GM23338 (cell line): ENCODE measurements around the gene DNAJA3. TPM values are rescaled to one million over a fixed set of nuclear protein-coding genes. Genes with fewer than 3 reads are reported as not detected.

Experiments used
- ATAC-seq: fragments of 200-7000 bp; cut with Tn5 transposase; 3 replicates; pipeline ENCODE4 v1.9.1; 2020
- DNase-seq: peaks from one replicate; pipeline ENCODE4 v3.0.0-alpha.2; 2015; ENCODE audit warnings: low spot score
- H2AFZ ChIP-seq: fragments of 200-600 bp; sonication (generic); 2 replicates; pipeline ENCODE4 v1.8.0; 2016; ENCODE audit warnings: antibody characterized with exemption, mild to moderate bottlenecking, moderate library complexity
- H3F3A ChIP-seq: fragments of 200-600 bp; sonication (generic); replicated peaks from 2 replicates; pipeline ENCODE4 v1.8.0; 2017; ENCODE audit warnings: antibody characterized with exemption, mixed run types, low read depth
- H3K27ac ChIP-seq: fragments of 200-600 bp; sonication (generic); 2 replicates; pipeline ENCODE4 v1.6.1; 2016; ENCODE audit warnings: low read depth
- H3K27me3 ChIP-seq: fragments of 200-600 bp; sonication (generic); 2 replicates; pipeline ENCODE4 v1.8.0; 2016; ENCODE audit warnings: mild to moderate bottlenecking, mixed run types, moderate library complexity; ENCODE audit not compliant: insufficient read depth
- H3K36me3 ChIP-seq: fragments of 200-600 bp; sonication (generic); 2 replicates; pipeline ENCODE4 v1.8.0; 2016; ENCODE audit warnings: mild to moderate bottlenecking; ENCODE audit not compliant: insufficient read depth
- H3K4me1 ChIP-seq: fragments of 200-600 bp; sonication (generic); 2 replicates; pipeline ENCODE4 v1.8.0; 2016; ENCODE audit warnings: mild to moderate bottlenecking, moderate library complexity; ENCODE audit not compliant: insufficient read depth
- H3K4me2 ChIP-seq: fragments of 200-600 bp; sonication (generic); 2 replicates; pipeline ENCODE4 v1.7.1; 2017; ENCODE audit warnings: mixed run types
- H3K4me3 ChIP-seq: fragments of 200-600 bp; sonication (generic); 2 replicates; pipeline ENCODE4 v1.6.1; 2016; ENCODE audit warnings: mixed run types
- H3K79me2 ChIP-seq: fragments of 200-600 bp; sonication (generic); replicated peaks from 2 replicates; pipeline ENCODE4 v1.8.0; 2017; ENCODE audit warnings: mild to moderate bottlenecking; ENCODE audit not compliant: insufficient read depth
- H3K9me2 ChIP-seq: fragments of 200-600 bp; sonication (generic); 2 replicates; pipeline ENCODE4 v1.8.0; 2017; ENCODE audit not compliant: insufficient read depth
- H4K20me1 ChIP-seq: fragments of 200-600 bp; sonication (generic); replicated peaks from 2 replicates; pipeline ENCODE4 v1.8.0; 2017; ENCODE audit warnings: mild to moderate bottlenecking; ENCODE audit not compliant: insufficient read depth
- H3K27ac Mint-ChIP-seq: 2 replicates; pipeline ENCODE4 v1.8.0; 2020; ENCODE audit warnings: inconsistent platforms, mild to moderate bottlenecking, moderate library complexity, mixed read lengths
- H3K27me3 Mint-ChIP-seq: 3 replicates; pipeline ENCODE4 v1.8.0; 2022; ENCODE audit warnings: low read depth, mild to moderate bottlenecking, moderate library complexity, mixed read lengths, inconsistent platforms; ENCODE audit not compliant: insufficient read depth, poor library complexity
- H3K36me3 Mint-ChIP-seq: 3 replicates; pipeline ENCODE4 v1.8.0; 2021; ENCODE audit warnings: low read depth, mild to moderate bottlenecking, inconsistent platforms, moderate library complexity, mixed read lengths
- H3K4me1 Mint-ChIP-seq: 3 replicates; pipeline ENCODE4 v1.8.0; 2020; ENCODE audit warnings: mild to moderate bottlenecking, inconsistent platforms, mixed read lengths
- H3K4me3 Mint-ChIP-seq: 3 replicates; pipeline ENCODE4 v1.8.0; 2021; ENCODE audit warnings: moderate library complexity, mild to moderate bottlenecking, inconsistent platforms, mixed read lengths
- H3K9me3 Mint-ChIP-seq: 3 replicates; pipeline ENCODE4 v1.8.0; 2020; ENCODE audit warnings: moderate library complexity, mild to moderate bottlenecking, inconsistent platforms, mixed read lengths
- ETS1 ChIP-seq: IDR thresholded peaks from 2 replicates; pipeline ENCODE4 v1.6.1; 2016; ENCODE audit warnings: antibody characterized with exemption
- JUNB ChIP-seq: IDR thresholded peaks from one replicate; pipeline ENCODE4 v1.6.1; 2016; ENCODE audit warnings: antibody characterized with exemption; ENCODE audit not compliant: unreplicated experiment
- POLR2AphosphoS5 ChIP-seq: IDR thresholded peaks from 2 replicates; pipeline ENCODE4 v1.6.1; 2016; ENCODE audit warnings: antibody characterized with exemption, low read depth
- STAT1 ChIP-seq: IDR thresholded peaks from one replicate; pipeline ENCODE4 v1.6.1; 2016; ENCODE audit warnings: antibody characterized with exemption; ENCODE audit not compliant: unreplicated experiment
- ZNF114 ChIP-seq: fragments of 250-450 bp; sonication (Bioruptor Pico); IDR thresholded peaks from 2 replicates; pipeline ENCODE4 v1.5.0; 2020; ENCODE audit warnings: mild to moderate bottlenecking, moderate library complexity
- ZNF331 ChIP-seq: fragments of 250-450 bp; sonication (Bioruptor Pico); IDR thresholded peaks from 2 replicates; pipeline ENCODE4 v1.5.0; 2020; ENCODE audit warnings: low read depth, mild to moderate bottlenecking, moderate library complexity
- ZNF462 ChIP-seq: fragments of 250-450 bp; sonication (Bioruptor Pico); IDR thresholded peaks from 2 replicates; pipeline ENCODE4 v1.5.0; 2020; ENCODE audit warnings: mild to moderate bottlenecking, moderate library complexity
- polyA plus RNA-seq: library from polyadenylated mRNA; unstranded; fragments of >200 nt; fragmentation: Nextera tagmentation; extraction: Ambion mirVana; gene quantifications from 2 replicates; pipeline ENCODE4 v1.2.1, GENCODE V29; 2016
- total RNA-seq: library from RNA; depleted of rRNA; stranded (reverse); fragments of >200 nt; shearing (Covaris generic); gene quantifications from 2 replicates; pipeline ENCODE4 v1.2.3, GENCODE V29; 2014
- TF ChIP-seq, protein P1 (sequence below), 2 experiments: fragments of 200-600 bp in 1 of 2; sonication (generic) in 1 of 2; conservative IDR thresholded peaks; 2 replicates each; pipeline versions ENCODE4 v1.5.1 to v1.6.1; 2016 to 2017; ENCODE audit warnings: antibody characterized with exemption in 2 of 2, low read depth in 2 of 2, mild to moderate bottlenecking in 2 of 2, moderate library complexity in 1 of 2

DNAJA3 gene
- total and polyA plus RNA-seq, 2 experiments from 2014 or later = 56.3 to 75.5 TPM

GRCh38 chr16:4495766-4496165, 70.1 kb downstream of the DNAJA3 start:
- no peak overlapping the region for H2AFZ ChIP-seq
- H3K4me2 ChIP-seq = no peak overlapping the region
- TF ChIP-seq ZNF331 (CRISPR knock-in tag) (no peak), STAT1 (no peak), ETS1 (no peak), POLR2AphosphoS5 (no peak)
- TF ChIP-seq, protein P1, sequence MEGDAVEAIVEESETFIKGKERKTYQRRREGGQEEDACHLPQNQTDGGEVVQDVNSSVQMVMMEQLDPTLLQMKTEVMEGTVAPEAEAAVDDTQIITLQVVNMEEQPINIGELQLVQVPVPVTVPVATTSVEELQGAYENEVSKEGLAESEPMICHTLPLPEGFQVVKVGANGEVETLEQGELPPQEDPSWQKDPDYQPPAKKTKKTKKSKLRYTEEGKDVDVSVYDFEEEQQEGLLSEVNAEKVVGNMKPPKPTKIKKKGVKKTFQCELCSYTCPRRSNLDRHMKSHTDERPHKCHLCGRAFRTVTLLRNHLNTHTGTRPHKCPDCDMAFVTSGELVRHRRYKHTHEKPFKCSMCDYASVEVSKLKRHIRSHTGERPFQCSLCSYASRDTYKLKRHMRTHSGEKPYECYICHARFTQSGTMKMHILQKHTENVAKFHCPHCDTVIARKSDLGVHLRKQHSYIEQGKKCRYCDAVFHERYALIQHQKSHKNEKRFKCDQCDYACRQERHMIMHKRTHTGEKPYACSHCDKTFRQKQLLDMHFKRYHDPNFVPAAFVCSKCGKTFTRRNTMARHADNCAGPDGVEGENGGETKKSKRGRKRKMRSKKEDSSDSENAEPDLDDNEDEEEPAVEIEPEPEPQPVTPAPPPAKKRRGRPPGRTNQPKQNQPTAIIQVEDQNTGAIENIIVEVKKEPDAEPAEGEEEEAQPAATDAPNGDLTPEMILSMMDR (conservative IDR thresholded peaks at IDR 0.05; ENCODE audit: low read depth in 2 of 2) = no peak
- H3K36me3 ChIP-seq = no peaks in the 10 kb centered on the region
- no peak for DNase-seq
- H4K20me1 ChIP-seq = peaks cover 3% of the 10 kb centered on the region
- peaks cover 5% of the 10 kb centered on the region; the same call in 1 of the 2 replicates for H3K4me1 ChIP-seq
- H3K27me3 ChIP-seq = no peaks in the 10 kb centered on the region
- Mint-ChIP-seq H3K27me3 (peaks cover 2% of the 10 kb centered on the region), H3K4me1 (peaks cover 7% of the 10 kb centered on the region), H3K36me3 (peaks cover 10% of the 10 kb centered on the region), H3K27ac (no peak overlapping the region), H3K9me3 (peaks cover 9% of the 10 kb centered on the region; the same call in 2 of the 3 replicates), H3K4me3 (no peak overlapping the region)
- H3K27ac ChIP-seq = no peak overlapping the region
- no peak overlapping the region for H3K4me3 ChIP-seq
- no peaks in the 10 kb centered on the region for H3K9me2 ChIP-seq
- ATAC-seq = no peak
- 0 out of 2 replicates have a peak, but pooled peaks cover 6% of the 10 kb centered on the region for H3F3A ChIP-seq
- H3K79me2 ChIP-seq = peaks cover 27% of the 10 kb centered on the region

DNA sequence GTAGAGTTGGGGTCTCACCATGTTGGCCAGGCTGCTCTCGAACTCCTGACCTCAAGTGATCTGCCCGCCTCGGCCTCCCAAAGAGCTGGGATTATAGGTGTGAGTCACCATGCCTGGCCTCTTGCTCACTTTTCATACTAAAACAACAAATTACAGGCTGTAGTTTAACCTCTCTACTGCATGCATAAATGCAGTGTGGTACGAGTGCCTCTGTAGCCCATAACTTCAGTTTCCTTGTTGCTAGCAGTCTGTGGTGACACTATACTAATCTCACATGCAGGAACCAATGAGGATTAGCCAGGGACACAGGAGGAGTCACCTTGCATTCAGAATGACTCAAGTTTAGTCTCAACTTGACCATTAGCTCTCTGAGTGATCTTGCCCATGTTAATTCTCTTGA, 70.6 kb downstream of the DNAJA3 start:
- H3K79me2 ChIP-seq = peaks cover 27% of the 10 kb centered on the region
- ATAC-seq = no peak
- no peak overlapping the region for H3K27ac ChIP-seq

More for the DNA sequence above, 70.6 kb downstream of the DNAJA3 start:
- Histone ChIP-seq H3K4me2 (no peak overlapping the region), H3K4me3 (no peak overlapping the region), H3K9me2 (no peaks in the 10 kb centered on the region), H3K36me3 (no peaks in the 10 kb centered on the region), H3F3A (0 out of 2 replicates have a peak, but pooled peaks cover 3% of the 10 kb centered on the region), H2AFZ (no peak overlapping the region), H3K4me1 (peaks cover 5% of the 10 kb centered on the region; the same call in 1 of the 2 replicates), H4K20me1 (no peaks in the 10 kb centered on the region; the same call in none of the 2 replicates), H3K27me3 (no peaks in the 10 kb centered on the region)
- no peak for TF ChIP-seq STAT1
- no peak for TF ChIP-seq ZNF331 (CRISPR knock-in tag)
- no peak for TF ChIP-seq ZNF114 (CRISPR knock-in tag)
- TF ChIP-seq JUNB = no peak
- TF ChIP-seq ETS1 = no peak
- no peak for TF ChIP-seq ZNF462 (CRISPR knock-in tag)
- no peak for DNase-seq
- Mint-ChIP-seq H3K27ac (no peak overlapping the region), H3K27me3 (peaks cover 2% of the 10 kb centered on the region), H3K36me3 (peaks cover 10% of the 10 kb centered on the region), H3K4me3 (no peak overlapping the region), H3K4me1 (peaks cover 13% of the 10 kb centered on the region), H3K9me3 (peaks cover 9% of the 10 kb centered on the region; the same call in 2 of the 3 replicates)
